Coronary artery (tissue), 2 donors: ENCODE data around the gene SMG6.

Experiments used
- DNase-seq: peaks from one replicate; pipeline ENCODE4 v3.0.0-alpha.2; 2017; ENCODE audit warnings: low spot score
- H3K27ac ChIP-seq, 2 donors: fragments of 200-600 bp; sonication (generic); one replicate each; pipeline ENCODE4 v1.5.1; 2016 to 2019
- H3K4me3 ChIP-seq: fragments of 200-600 bp; sonication (generic); 2 replicates; pipeline ENCODE4 v1.5.1; 2016; ENCODE audit warnings: mild to moderate bottlenecking, moderate library complexity
- TF ChIP-seq, protein P1 (sequence below): fragments of 200-600 bp; sonication (generic); IDR thresholded peaks from one replicate; pipeline ENCODE4 v1.5.1; 2019; ENCODE audit warnings: antibody characterized with exemption

The SMG6 gene

DNA sequence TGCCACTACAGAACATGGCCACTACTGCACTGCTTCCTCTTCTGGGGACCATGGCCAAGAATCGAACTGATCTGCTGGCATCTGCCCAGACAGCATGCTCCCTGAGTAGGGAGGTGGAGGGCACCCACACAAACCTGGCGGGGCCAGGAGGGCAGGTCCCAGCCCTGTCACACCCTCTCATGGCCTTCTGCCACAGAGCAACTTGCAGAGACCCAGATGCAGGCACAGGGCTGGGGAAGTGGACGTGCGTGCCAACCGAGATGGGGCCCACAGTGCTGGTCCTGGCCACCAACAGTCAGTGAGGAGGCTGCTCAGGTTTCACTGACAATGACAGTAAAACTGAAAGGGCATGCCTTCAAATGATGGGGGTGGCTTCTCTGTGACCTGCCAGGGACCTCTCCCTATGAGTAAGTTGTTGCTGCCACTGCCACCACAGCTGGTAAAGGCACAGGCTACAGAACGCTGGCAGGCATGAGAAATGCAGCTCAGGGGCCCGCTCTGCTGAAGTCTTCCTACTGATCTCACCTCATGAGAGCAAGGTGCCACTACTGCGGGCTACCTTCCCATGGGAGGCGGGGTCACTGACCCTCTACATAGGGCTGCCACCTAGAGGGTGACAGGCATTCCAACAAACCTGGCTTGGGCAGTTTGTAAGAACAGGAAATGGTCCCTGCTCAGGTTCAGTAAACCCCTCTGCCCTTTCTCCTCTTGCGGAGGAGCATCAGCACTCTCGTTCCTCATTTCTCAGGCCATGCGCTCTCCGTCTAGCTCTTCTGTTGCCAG, 233.2 kb downstream of the SMG6 start:
- Histone ChIP-seq H3K27ac (peak overlapping the region in 1 of 2 donors; percentile 83), H3K4me3 (no peak overlapping the region)
- TF ChIP-seq, protein P1, sequence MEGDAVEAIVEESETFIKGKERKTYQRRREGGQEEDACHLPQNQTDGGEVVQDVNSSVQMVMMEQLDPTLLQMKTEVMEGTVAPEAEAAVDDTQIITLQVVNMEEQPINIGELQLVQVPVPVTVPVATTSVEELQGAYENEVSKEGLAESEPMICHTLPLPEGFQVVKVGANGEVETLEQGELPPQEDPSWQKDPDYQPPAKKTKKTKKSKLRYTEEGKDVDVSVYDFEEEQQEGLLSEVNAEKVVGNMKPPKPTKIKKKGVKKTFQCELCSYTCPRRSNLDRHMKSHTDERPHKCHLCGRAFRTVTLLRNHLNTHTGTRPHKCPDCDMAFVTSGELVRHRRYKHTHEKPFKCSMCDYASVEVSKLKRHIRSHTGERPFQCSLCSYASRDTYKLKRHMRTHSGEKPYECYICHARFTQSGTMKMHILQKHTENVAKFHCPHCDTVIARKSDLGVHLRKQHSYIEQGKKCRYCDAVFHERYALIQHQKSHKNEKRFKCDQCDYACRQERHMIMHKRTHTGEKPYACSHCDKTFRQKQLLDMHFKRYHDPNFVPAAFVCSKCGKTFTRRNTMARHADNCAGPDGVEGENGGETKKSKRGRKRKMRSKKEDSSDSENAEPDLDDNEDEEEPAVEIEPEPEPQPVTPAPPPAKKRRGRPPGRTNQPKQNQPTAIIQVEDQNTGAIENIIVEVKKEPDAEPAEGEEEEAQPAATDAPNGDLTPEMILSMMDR: no peak
- DNase-seq: no peak

DNA sequence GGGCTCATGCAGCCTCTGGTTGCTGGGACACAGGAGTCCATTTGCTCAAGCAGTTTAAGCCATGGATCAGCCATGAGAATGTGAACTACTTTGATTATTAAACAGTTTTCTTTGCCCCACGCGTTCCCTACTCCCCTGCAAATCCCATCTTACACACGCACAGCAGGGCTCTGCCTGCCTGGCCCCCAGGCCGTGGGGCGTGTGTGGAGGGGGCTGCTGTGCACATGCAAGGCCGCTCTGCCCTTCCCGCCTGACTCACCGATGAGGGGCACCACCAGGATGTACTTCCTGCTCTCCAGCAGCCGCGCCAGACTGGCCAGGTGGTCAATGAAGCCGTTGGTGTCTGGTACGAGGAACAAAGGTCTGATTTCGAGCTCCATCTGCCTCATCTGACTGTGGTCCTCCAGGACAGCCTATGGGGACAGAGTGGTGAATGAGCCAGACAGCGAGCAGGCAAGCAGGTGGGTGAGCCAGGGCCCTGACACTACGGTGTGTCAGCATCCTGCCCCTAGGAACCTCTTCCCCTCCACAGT, 235.0 kb downstream of the SMG6 start:
- no peak for DNase-seq
- Histone ChIP-seq H3K27ac (peak overlapping the region; percentile 7 to 84), H3K4me3 (no peak overlapping the region)
- TF ChIP-seq, protein P1: no peak

GRCh38 chr17:2068031-2068518, 235.5 kb downstream of the SMG6 start:
- no peak for DNase-seq
- peak overlapping the region in 1 of 2 donors; percentile 84 for H3K27ac ChIP-seq
- TF ChIP-seq, protein P1: no peak

DNA sequence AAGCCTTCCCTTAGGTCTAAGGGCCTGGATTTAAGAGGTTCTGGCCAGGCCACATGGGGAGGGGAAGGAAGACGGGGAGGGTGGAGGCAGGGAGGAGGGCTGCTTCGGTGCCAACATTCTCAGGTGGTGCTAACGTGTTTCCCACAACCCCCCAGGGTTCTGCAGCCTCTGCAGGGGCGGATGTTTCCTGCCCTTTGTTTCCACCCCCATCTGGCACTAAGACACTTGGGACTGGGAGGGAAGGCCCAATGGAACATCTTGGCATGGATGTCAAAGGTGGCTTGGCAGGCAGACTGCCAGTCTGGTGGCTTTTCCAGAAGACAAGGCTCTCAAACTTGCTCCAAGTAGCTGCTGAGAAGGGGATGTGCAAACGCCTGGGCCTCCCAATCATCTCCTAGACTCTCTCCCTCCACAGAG, 236.0 kb downstream of the SMG6 start:
- no peak for DNase-seq
- H3K27ac ChIP-seq: peak overlapping the region in 1 of 2 donors; percentile 84
- no peak overlapping the region for H3K4me3 ChIP-seq
- TF ChIP-seq, protein P1: no peak

More at GRCh38 chr17:2068031-2068518, 235.5 kb downstream of the SMG6 start:
- H3K4me3 ChIP-seq: no peak overlapping the region

- H3K27ac ChIP-seq: peak overlapping the region in 1 of 2 donors; percentile 84
- H3K4me3 ChIP-seq: no peak overlapping the region
- TF ChIP-seq, protein P1: no peak
- DNase-seq: no peak
These were observed 236.5 kb downstream of the SMG6 start for GRCh38 chr17:2067048-2067561.

DNA sequence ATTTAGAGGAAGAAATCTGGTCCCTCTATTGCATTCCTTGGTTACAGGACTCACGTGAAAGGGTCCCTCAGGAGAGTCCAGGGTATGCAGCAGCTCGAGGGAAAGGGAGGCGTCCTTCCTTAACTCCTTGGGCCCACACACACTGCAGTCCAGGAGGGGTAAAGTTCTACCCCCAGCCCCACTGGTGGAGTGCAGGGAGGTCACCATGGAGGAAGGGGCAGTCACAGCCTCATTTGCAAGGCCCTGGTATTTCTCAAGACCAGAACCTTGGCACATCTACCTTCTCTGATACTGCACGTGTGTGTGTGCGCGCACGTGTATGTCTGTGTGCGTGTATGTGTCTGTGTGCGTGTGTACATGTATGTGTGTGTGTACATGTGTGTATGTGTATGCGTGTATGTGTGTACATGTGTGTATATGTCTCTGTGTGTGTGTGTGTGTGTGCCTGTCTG, 237.6 kb downstream of the SMG6 start:
- no peak for DNase-seq
- H3K27ac ChIP-seq: peak overlapping the region; percentile 2 to 84
- TF ChIP-seq, protein P1: no peak

More for the DNA sequence above, 237.6 kb downstream of the SMG6 start:
- H3K4me3 ChIP-seq: no peak overlapping the region
